GM12864 (cell line): ENCODE data around the gene MAGI2.

Experiments used
- DNase-seq: peaks from one replicate; pipeline ENCODE4 v3.0.0-alpha.2; 2011; ENCODE audit warnings: low read depth
- H3K4me3 ChIP-seq: 2 replicates; pipeline ENCODE4 v1.5.1; 2011; ENCODE audit warnings: mild to moderate bottlenecking, low read depth, low read length, control low read depth
- CTCF ChIP-seq: IDR thresholded peaks from 2 replicates; pipeline ENCODE4 v1.5.1; 2011; ENCODE audit warnings: low read depth, mild to moderate bottlenecking, moderate library complexity, low read length, control low read depth, inconsistent platforms; ENCODE audit errors: missing control alignments

Gene MAGI2

GRCh38 chr7:79142706-79143105 is 310.8 kb downstream of the MAGI2 start:
- no peak overlapping the region for H3K4me3 ChIP-seq
- no peak for TF ChIP-seq CTCF
- no peak for DNase-seq

GRCh38 chr7:79141252-79141651 is 312.2 kb downstream of the MAGI2 start:
- no peak for TF ChIP-seq CTCF
- H3K4me3 ChIP-seq = no peak overlapping the region

GRCh38 chr7:79137942-79138341 is 315.5 kb downstream of the MAGI2 start:
- TF ChIP-seq CTCF = no peak
- no peak for DNase-seq
- H3K4me3 ChIP-seq = no peak overlapping the region

More at GRCh38 chr7:79141252-79141651, 312.2 kb downstream of the MAGI2 start:
- DNase-seq = no peak

GRCh38 chr7:79132844-79133451 is 320.5 kb downstream of the MAGI2 start:
- H3K4me3 ChIP-seq = no peak overlapping the region
- no peak for DNase-seq
- TF ChIP-seq CTCF = no peak

- TF ChIP-seq CTCF = no peak
- DNase-seq = no peak
- no peak overlapping the region for H3K4me3 ChIP-seq
Observed at GRCh38 chr7:79130715-79131114, 322.8 kb downstream of the MAGI2 start.

- DNase-seq = no peak
- TF ChIP-seq CTCF = no peak
- no peak overlapping the region for H3K4me3 ChIP-seq
Observed at GRCh38 chr7:79124331-79124730, 329.1 kb downstream of the MAGI2 start.

GRCh38 chr7:79118143-79118542 is 335.3 kb downstream of the MAGI2 start:
- no peak for DNase-seq
- no peak overlapping the region for H3K4me3 ChIP-seq
- TF ChIP-seq CTCF = no peak
